ENCODE data around the gene IQSEC1. TPM values are rescaled to one million over a fixed set of nuclear protein-coding genes. Genes with fewer than 3 reads are reported as not detected.

IQSEC1 gene
- total RNA-seq, 1 experiment from 2014 or later, result 13.0 TPM

GRCh38 chr3:13006216-13006990 is 66.8 kb downstream of the IQSEC1 start:
- Histone ChIP-seq H3K27ac (ENCODE audit: low read depth, low read length, poor library complexity, severe bottlenecking) (no peak overlapping the region), H3K4me1 (ENCODE audit: insufficient read depth, low read length, poor library complexity, severe bottlenecking) (no peaks in the 10 kb centered on the region), H3K27me3 (replicated peaks; ENCODE audit: insufficient read depth, low read depth, low read length, poor library complexity) (no peaks in the 10 kb centered on the region), H3K4me3 (ENCODE audit: low read depth, low read length, poor library complexity, severe bottlenecking) (no peak overlapping the region), H3K9me3 (ENCODE audit: low read depth, low read length, poor library complexity, severe bottlenecking) (no peaks in the 10 kb centered on the region), H3K36me3 (ENCODE audit: insufficient read depth, low read length, poor library complexity, severe bottlenecking) (no peaks in the 10 kb centered on the region)
- BruUV-seq (replicated peaks), result no TSS peak
- ChIA-PET CTCF (no interaction called here), POLR2A (ENCODE audit: low non-redundant PET) (no interaction called here)
- DNase-seq (ENCODE audit: low spot score), result no peak
- TF ChIP-seq EZH2 (IDR thresholded peaks at IDR 0.05; ENCODE audit: borderline replicate concordance, low read depth, low read length, poor library complexity, severe bottlenecking), result no peak
- no peak for TF ChIP-seq CTCF (conservative IDR thresholded peaks at IDR 0.05; ENCODE audit: low read depth, low read length)
- intact Hi-C loops (cut with micrococcal nuclease; ENCODE audit: unreplicated experiment), result no loop called here

GRCh38 chr3:13005301-13005700 is 67.9 kb downstream of the IQSEC1 start:
- Histone ChIP-seq H3K4me3 (ENCODE audit: low read depth, low read length, poor library complexity, severe bottlenecking) (no peak overlapping the region), H3K27me3 (replicated peaks; ENCODE audit: insufficient read depth, low read depth, low read length, poor library complexity) (no peaks in the 10 kb centered on the region), H3K4me1 (ENCODE audit: insufficient read depth, low read length, poor library complexity, severe bottlenecking) (no peaks in the 10 kb centered on the region), H3K9me3 (ENCODE audit: low read depth, low read length, poor library complexity, severe bottlenecking) (no peaks in the 10 kb centered on the region), H3K27ac (ENCODE audit: low read depth, low read length, poor library complexity, severe bottlenecking) (no peak overlapping the region), H3K36me3 (ENCODE audit: insufficient read depth, low read length, poor library complexity, severe bottlenecking) (no peaks in the 10 kb centered on the region)
- intact Hi-C loops (cut with micrococcal nuclease; ENCODE audit: unreplicated experiment), result no loop called here
- BruUV-seq (replicated peaks), result no TSS peak
- no peak for DNase-seq (ENCODE audit: low spot score)
- ChIA-PET CTCF (no interaction called here), POLR2A (ENCODE audit: low non-redundant PET) (no interaction called here)
- TF ChIP-seq EZH2 (IDR thresholded peaks at IDR 0.05; ENCODE audit: borderline replicate concordance, low read depth, low read length, poor library complexity, severe bottlenecking) (no peak), CTCF (conservative IDR thresholded peaks at IDR 0.05; ENCODE audit: low read depth, low read length) (no peak)

GRCh38 chr3:13004376-13004775 is 68.9 kb downstream of the IQSEC1 start:
- POLR2A ChIA-PET (ENCODE audit: low non-redundant PET), result no interaction called here
- no TSS peak for BruUV-seq (replicated peaks)
- Histone ChIP-seq H3K4me1 (ENCODE audit: insufficient read depth, low read length, poor library complexity, severe bottlenecking) (no peaks in the 10 kb centered on the region), H3K9me3 (ENCODE audit: low read depth, low read length, poor library complexity, severe bottlenecking) (no peaks in the 10 kb centered on the region), H3K27ac (ENCODE audit: low read depth, low read length, poor library complexity, severe bottlenecking) (no peak overlapping the region), H3K36me3 (ENCODE audit: insufficient read depth, low read length, poor library complexity, severe bottlenecking) (no peaks in the 10 kb centered on the region), H3K27me3 (replicated peaks; ENCODE audit: insufficient read depth, low read depth, low read length, poor library complexity) (no peaks in the 10 kb centered on the region), H3K4me3 (ENCODE audit: low read depth, low read length, poor library complexity, severe bottlenecking) (no peak overlapping the region)
- intact Hi-C loops (cut with micrococcal nuclease; ENCODE audit: unreplicated experiment), result no loop called here
- CTCF ChIA-PET, result interaction anchor here (0.6 kb wide), 1 partner anchor 20 kb away, joined by 3 read pairs; no protein-coding TSS in a partner anchor
- no peak for DNase-seq (ENCODE audit: low spot score)
- no peak for TF ChIP-seq CTCF (conservative IDR thresholded peaks at IDR 0.05; ENCODE audit: low read depth, low read length)

Data from A673 (cell line).